B cell (primary cell): Measurements from ENCODE around the gene SAT2. TPM values are rescaled to one million over a fixed set of nuclear protein-coding genes. Genes with fewer than 3 reads are reported as not detected.

ENCODE experiments used
- ATAC-seq: fragments of 200-7000 bp; cut with Tn5 transposase; one replicate; pipeline ENCODE4 v1.10.0; 2021; ENCODE audit warnings: low read depth, mild to moderate bottlenecking, moderate number of reproducible peaks, moderate library complexity
- CTCF ChIA-PET: fragments of 350-600 bp; sonication (Branson Sonifier 250); formaldehyde crosslinking; loops from one replicate; lab custom pipeline; 2021; ENCODE audit warnings: antibody characterized with exemption, inconsistent platforms; lab: Charles Lee
- POLR2A ChIA-PET: fragments of 350-600 bp; sonication (Branson Sonifier 250); formaldehyde crosslinking; loops from one replicate; lab custom pipeline; 2021; ENCODE audit warnings: antibody characterized with exemption; lab: Charles Lee
- DNase-seq: peaks from one replicate; pipeline ENCODE4 v3.0.0; 2013
- H2AFZ ChIP-seq: 2 replicates; pipeline ENCODE4 v1.6.1; 2012; ENCODE audit warnings: mild to moderate bottlenecking, low read depth, low read length; ENCODE audit not compliant: insufficient read depth, poor library complexity, severe bottlenecking
- H3K27ac ChIP-seq, 2 donors: 1 replicate in 1 of 2; 2 replicates in 1 of 2; pipeline ENCODE4 v1.5.1; 2012 to 2013; ENCODE audit warnings: low read length in 2 of 2, mild to moderate bottlenecking in 2 of 2, moderate library complexity in 1 of 2
- H3K27me3 ChIP-seq, 4 experiments: fragments of 200-600 bp in 1 of 4; sonication (generic) in 1 of 4; replicated peaks in 1 of 4; 1 replicate in 2 of 4; 2 replicates in 2 of 4; pipeline versions ENCODE4 v1.6.1 to v1.7.0; 2013 to 2016; ENCODE audit warnings: low read length in 3 of 4, mild to moderate bottlenecking in 2 of 4, mixed read lengths in 1 of 4, moderate library complexity in 1 of 4; ENCODE audit not compliant: insufficient read depth in 4 of 4, control insufficient read depth in 3 of 4; ENCODE audit errors: control extremely low read depth in 1 of 4
- H3K36me3 ChIP-seq, 2 experiments: replicated peaks in 1 of 2; 1 replicate in 1 of 2; 2 replicates in 1 of 2; pipeline versions ENCODE4 v1.6.1 to v1.7.1; 2013; ENCODE audit warnings: low read length in 1 of 2; ENCODE audit not compliant: insufficient read depth in 2 of 2, control insufficient read depth in 1 of 2; ENCODE audit errors: control extremely low read depth in 1 of 2, extremely low read depth in 1 of 2
- H3K4me1 ChIP-seq, 2 donors: fragments of 200-600 bp in 1 of 2; sonication (generic) in 1 of 2; 1 replicate in 1 of 2; 2 replicates in 1 of 2; pipeline versions ENCODE4 v1.5.1 to v1.6.1; 2013 to 2017; ENCODE audit warnings: low read length in 2 of 2; ENCODE audit not compliant: control insufficient read depth in 2 of 2, insufficient read depth in 2 of 2
- H3K4me2 ChIP-seq: replicated peaks from 2 replicates; pipeline ENCODE3; 2012; ENCODE audit warnings: mild to moderate bottlenecking, low read depth, low read length; ENCODE audit not compliant: poor library complexity, severe bottlenecking
- H3K4me3 ChIP-seq, 5 experiments: fragments of 200-600 bp in 1 of 5; sonication (generic) in 1 of 5; 1 replicate in 3 of 5; 2 replicates in 2 of 5; pipeline versions ENCODE4 v1.5.1 to v1.7.0; 2011 to 2016; ENCODE audit warnings: low read length in 4 of 5, mild to moderate bottlenecking in 4 of 5, low read depth in 2 of 5, control low read depth in 1 of 5, moderate library complexity in 1 of 5; ENCODE audit not compliant: insufficient read depth in 1 of 5; ENCODE audit errors: control extremely low read depth in 1 of 5, extremely low read depth in 1 of 5
- H3K79me2 ChIP-seq: fragments of 200-600 bp; sonication (generic); one replicate; pipeline ENCODE4 v1.6.0; 2016; ENCODE audit warnings: low read length; ENCODE audit not compliant: control insufficient read depth, insufficient read depth
- H3K9ac ChIP-seq: fragments of 200-600 bp; sonication (generic); 2 replicates; pipeline ENCODE4 v1.6.1; 2017; ENCODE audit warnings: mild to moderate bottlenecking, low read length, moderate library complexity
- H3K9me3 ChIP-seq, 3 donors: one replicate each; pipeline versions ENCODE4 v1.6.1 to v1.7.1; 2013; ENCODE audit warnings: low read length in 2 of 3; ENCODE audit not compliant: control insufficient read depth in 2 of 3, insufficient read depth in 1 of 3; ENCODE audit errors: control extremely low read depth in 1 of 3
- H4K20me1 ChIP-seq: 2 replicates; pipeline ENCODE4 v1.6.0; 2012; ENCODE audit warnings: mild to moderate bottlenecking, low read length; ENCODE audit not compliant: insufficient read depth, control insufficient read depth, poor library complexity, severe bottlenecking
- H3K27ac Mint-ChIP-seq: one replicate; pipeline ENCODE4 v1.8.0; 2021; ENCODE audit warnings: mixed read lengths
- H3K27me3 Mint-ChIP-seq: one replicate; pipeline ENCODE4 v1.8.0; 2021; ENCODE audit warnings: mixed read lengths
- H3K4me1 Mint-ChIP-seq: one replicate; pipeline ENCODE4 v1.8.0; 2021; ENCODE audit warnings: mixed read lengths
- H3K4me3 Mint-ChIP-seq: one replicate; pipeline ENCODE4 v1.8.0; 2021; ENCODE audit warnings: mixed read lengths
- H3K9me3 Mint-ChIP-seq: one replicate; pipeline ENCODE4 v1.8.0; 2022; ENCODE audit warnings: mixed read lengths; ENCODE audit not compliant: insufficient read depth
- EZH2 ChIP-seq: IDR thresholded peaks from 2 replicates; pipeline ENCODE4 v1.6.1; 2012; ENCODE audit warnings: borderline replicate concordance, low read depth, mild to moderate bottlenecking, moderate library complexity, low read length; ENCODE audit not compliant: insufficient read depth, poor library complexity, severe bottlenecking
- WGBS: methylation state at CpG from one replicate; pipeline ENCODE4 v1.1.5; 2013; ENCODE audit warnings: missing lambda C conversion rate; ENCODE audit not compliant: insufficient coverage; 5-methylcytosine and 5-hydroxymethylcytosine counted together
- intact Hi-C: fragments of 100-400 bp; cut with micrococcal nuclease; formaldehyde crosslinking; loops from one replicate; pipeline ENCODE4 v1.10.0; 2022
- polyA plus RNA-seq: library from polyadenylated mRNA; depleted of rRNA; stranded (reverse); fragments of >200 nt; gene quantifications from 2 replicates; pipeline ENCODE4 v1.2.3, GENCODE V29; 2012
- total RNA-seq, 2 donors: library from RNA; stranded (reverse); fragments of 120-200 nt in 1 of 2; gene quantifications; 1 replicate in 1 of 2; 2 replicates in 1 of 2; pipeline versions ENCODE4 v1.2.3 to v1.2.4, GENCODE V29; 2013 to 2022
- TF ChIP-seq, protein P1 (sequence below): fragments of 200-600 bp; IDR thresholded peaks from one replicate; pipeline ENCODE4 v1.8.0; 2022; ENCODE audit warnings: antibody characterized with exemption, mild to moderate bottlenecking

Gene SAT2
- total and polyA plus RNA-seq, 2 donors (not counting 1 experiment from before 2014, with no cell fraction given) = 33.8 to 68.8 TPM

DNA sequence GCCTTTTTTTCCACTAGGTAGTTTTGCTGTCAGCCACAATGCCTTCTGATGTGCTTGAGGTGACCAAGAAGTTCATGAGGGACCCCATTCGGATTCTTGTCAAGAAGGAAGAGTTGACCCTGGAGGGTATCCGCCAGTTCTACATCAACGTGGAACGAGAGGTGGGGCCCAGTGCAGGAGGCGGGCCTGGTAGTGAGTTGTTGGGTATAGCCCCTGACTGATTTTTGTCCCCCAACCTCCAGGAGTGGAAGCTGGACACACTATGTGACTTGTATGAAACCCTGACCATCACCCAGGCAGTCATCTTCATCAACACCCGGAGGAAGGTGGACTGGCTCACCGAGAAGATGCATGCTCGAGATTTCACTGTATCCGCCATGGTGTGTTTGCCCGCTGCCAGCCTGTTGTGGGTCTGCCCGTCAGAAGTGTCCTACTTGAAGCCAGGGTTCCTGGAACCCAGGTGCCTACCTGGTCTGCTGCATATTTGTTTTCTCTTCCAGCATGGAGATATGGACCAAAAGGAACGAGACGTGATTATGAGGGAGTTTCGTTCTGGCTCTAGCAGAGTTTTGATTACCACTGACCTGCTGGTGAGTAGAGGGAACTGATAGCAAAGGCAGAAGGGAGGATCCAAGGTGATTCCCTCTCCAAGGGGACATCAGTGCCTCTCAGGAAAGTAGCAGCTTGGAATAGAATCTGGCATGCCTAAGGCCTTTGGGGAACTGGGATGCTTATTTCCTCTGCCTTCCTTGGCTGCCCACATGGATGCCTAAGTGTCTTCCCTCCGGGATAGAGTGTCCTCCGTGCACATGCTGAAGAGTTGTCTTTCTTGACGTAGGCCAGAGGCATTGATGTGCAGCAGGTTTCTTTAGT, 50.1 kb downstream of the SAT2 start:
- Histone ChIP-seq H3K36me3 (peaks cover 22 to 58% of the 10 kb centered on the region in 2 experiments), H3K4me1 (peaks cover 49 to 64% of the 10 kb centered on the region in 2 donors), H3K4me3 (no peak overlapping the region), H3K27me3 (no peaks in the 10 kb centered on the region), H2AFZ (no peak overlapping the region), H3K27ac (no peak overlapping the region), H3K9me3 (no peaks in the 10 kb centered on the region), H3K9ac (no peak overlapping the region), H3K79me2 (peaks cover 48% of the 10 kb centered on the region), H4K20me1 (peaks cover 61% of the 10 kb centered on the region), H3K4me2 (no peak overlapping the region)
- Mint-ChIP-seq H3K27me3 (no peaks in the 10 kb centered on the region), H3K4me3 (no peak overlapping the region), H3K9me3 (no peaks in the 10 kb centered on the region), H3K27ac (peak overlapping the region; percentile 64), H3K4me1 (peaks cover 79% of the 10 kb centered on the region)
- DNase-seq (no peak), ATAC-seq (no peak)
- CTCF ChIA-PET = interaction anchor here (1.2 to 4.9 kb wide), 3 partner anchors 12 to 63 kb away, joined by 4 to 19 read pairs (median 6); partner anchors contain the start of gene SOX15
- POLR2A ChIA-PET = no interaction called here
- intact Hi-C loops = loop anchor here (10.0 kb wide), 1 partner anchor 563 kb away; the partner anchor contains the start of gene RNASEK
- TF ChIP-seq EZH2 = no peak
- TF ChIP-seq, protein P1, sequence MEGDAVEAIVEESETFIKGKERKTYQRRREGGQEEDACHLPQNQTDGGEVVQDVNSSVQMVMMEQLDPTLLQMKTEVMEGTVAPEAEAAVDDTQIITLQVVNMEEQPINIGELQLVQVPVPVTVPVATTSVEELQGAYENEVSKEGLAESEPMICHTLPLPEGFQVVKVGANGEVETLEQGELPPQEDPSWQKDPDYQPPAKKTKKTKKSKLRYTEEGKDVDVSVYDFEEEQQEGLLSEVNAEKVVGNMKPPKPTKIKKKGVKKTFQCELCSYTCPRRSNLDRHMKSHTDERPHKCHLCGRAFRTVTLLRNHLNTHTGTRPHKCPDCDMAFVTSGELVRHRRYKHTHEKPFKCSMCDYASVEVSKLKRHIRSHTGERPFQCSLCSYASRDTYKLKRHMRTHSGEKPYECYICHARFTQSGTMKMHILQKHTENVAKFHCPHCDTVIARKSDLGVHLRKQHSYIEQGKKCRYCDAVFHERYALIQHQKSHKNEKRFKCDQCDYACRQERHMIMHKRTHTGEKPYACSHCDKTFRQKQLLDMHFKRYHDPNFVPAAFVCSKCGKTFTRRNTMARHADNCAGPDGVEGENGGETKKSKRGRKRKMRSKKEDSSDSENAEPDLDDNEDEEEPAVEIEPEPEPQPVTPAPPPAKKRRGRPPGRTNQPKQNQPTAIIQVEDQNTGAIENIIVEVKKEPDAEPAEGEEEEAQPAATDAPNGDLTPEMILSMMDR = no peak
- 93% methylated on average over 13 of the region's 17 CpGs for whole genome bisulfite sequencing
